ENCODE data around the gene TTC28.

GRCh38 chr22:28017859-28018258 lies 661.8 kb downstream of the TTC28 start:
- TF ChIP-seq, protein P1, sequence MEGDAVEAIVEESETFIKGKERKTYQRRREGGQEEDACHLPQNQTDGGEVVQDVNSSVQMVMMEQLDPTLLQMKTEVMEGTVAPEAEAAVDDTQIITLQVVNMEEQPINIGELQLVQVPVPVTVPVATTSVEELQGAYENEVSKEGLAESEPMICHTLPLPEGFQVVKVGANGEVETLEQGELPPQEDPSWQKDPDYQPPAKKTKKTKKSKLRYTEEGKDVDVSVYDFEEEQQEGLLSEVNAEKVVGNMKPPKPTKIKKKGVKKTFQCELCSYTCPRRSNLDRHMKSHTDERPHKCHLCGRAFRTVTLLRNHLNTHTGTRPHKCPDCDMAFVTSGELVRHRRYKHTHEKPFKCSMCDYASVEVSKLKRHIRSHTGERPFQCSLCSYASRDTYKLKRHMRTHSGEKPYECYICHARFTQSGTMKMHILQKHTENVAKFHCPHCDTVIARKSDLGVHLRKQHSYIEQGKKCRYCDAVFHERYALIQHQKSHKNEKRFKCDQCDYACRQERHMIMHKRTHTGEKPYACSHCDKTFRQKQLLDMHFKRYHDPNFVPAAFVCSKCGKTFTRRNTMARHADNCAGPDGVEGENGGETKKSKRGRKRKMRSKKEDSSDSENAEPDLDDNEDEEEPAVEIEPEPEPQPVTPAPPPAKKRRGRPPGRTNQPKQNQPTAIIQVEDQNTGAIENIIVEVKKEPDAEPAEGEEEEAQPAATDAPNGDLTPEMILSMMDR (IDR thresholded peaks at IDR 0.05), result no peak
- TF ChIP-seq POLR2A (IDR thresholded peaks at IDR 0.05), result no peak
